DND-41 (cell line): Measurements from ENCODE around the gene DNTT.

Experiments used
- EZH2 ChIP-seq: IDR thresholded peaks from 3 replicates; pipeline ENCODE4 v1.6.1; 2012; ENCODE audit warnings: borderline replicate concordance, low read depth, mild to moderate bottlenecking, moderate library complexity, low read length, inconsistent platforms; ENCODE audit not compliant: severe bottlenecking
- TF ChIP-seq, protein P1 (sequence below): IDR thresholded peaks from 2 replicates; pipeline ENCODE4 v1.5.1; 2012; ENCODE audit warnings: borderline replicate concordance, low read length, moderate library complexity, mild to moderate bottlenecking; ENCODE audit not compliant: poor library complexity, severe bottlenecking; ENCODE audit errors: extremely low read depth

DNA sequence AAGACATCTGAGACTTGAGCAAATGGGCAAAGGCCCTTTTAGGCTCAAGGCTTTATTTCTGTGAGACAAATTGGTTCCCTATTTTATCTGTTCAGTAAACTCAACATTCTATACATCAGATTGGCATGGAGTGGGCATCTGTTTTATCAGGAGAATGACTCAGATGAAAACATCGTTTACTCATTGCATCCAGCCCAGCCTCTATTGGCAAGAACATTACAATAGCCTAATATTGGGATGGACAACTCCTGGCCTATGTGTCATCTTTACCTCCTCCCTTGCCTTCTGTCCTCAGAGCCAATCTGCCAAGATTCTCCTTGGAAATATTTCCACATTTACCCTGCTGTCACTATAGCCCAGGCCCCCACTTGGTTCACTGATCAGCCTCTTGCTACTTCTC, 27.4 kb upstream of the DNTT start:
- TF ChIP-seq, protein P1, sequence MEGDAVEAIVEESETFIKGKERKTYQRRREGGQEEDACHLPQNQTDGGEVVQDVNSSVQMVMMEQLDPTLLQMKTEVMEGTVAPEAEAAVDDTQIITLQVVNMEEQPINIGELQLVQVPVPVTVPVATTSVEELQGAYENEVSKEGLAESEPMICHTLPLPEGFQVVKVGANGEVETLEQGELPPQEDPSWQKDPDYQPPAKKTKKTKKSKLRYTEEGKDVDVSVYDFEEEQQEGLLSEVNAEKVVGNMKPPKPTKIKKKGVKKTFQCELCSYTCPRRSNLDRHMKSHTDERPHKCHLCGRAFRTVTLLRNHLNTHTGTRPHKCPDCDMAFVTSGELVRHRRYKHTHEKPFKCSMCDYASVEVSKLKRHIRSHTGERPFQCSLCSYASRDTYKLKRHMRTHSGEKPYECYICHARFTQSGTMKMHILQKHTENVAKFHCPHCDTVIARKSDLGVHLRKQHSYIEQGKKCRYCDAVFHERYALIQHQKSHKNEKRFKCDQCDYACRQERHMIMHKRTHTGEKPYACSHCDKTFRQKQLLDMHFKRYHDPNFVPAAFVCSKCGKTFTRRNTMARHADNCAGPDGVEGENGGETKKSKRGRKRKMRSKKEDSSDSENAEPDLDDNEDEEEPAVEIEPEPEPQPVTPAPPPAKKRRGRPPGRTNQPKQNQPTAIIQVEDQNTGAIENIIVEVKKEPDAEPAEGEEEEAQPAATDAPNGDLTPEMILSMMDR = no peak
- no peak for TF ChIP-seq EZH2
